HG03139 (cell line): ENCODE data around the gene RAB25.
A peak's percentile ranks its signal among the peaks of the same experiment; 100 is the strongest.
"Not testable (repeated sequence)": the region's sequence is repeated elsewhere in the genome, so short reads cannot be mapped to it uniquely, and the experiment has no call there.

Source experiments
- ATAC-seq: cut with Tn5 transposase; IDR thresholded peaks from one replicate; pipeline ENCODE4 v1.9.1; 2021; ENCODE audit not compliant: unreplicated experiment

RAB25 gene

GRCh38 chr1:156060937-156061636 lies at the start of gene RAB25:
RAB25 (plus strand) TSS chr1:156061160; CDS start chr1:156061401, 241 bp downstream.
- no peak for ATAC-seq

GRCh38 chr1:156012051-156012817 lies 48.7 kb upstream of the RAB25 start:
- ATAC-seq: peak; percentile 86

GRCh38 chr1:156014829-156015228 lies 46.1 kb upstream of the RAB25 start:
- ATAC-seq: no peak

- ATAC-seq: no peak
Observed at GRCh38 chr1:156019946-156020292, 41.0 kb upstream of the RAB25 start.

- peak; percentile 97 for ATAC-seq
Observed at GRCh38 chr1:156020293-156021092, 40.5 kb upstream of the RAB25 start, which contains the start of gene SSR2. SSR2 (minus strand) TSS chr1:156020951; CDS start chr1:156020167, 784 bp downstream.

GRCh38 chr1:156021093-156021428 lies 39.9 kb upstream of the RAB25 start:
- no peak for ATAC-seq

- no peak for ATAC-seq
Observed at GRCh38 chr1:156021954-156022353, 39.0 kb upstream of the RAB25 start.

GRCh38 chr1:156024801-156025200 lies 36.2 kb upstream of the RAB25 start:
- no peak for ATAC-seq

GRCh38 chr1:156025876-156026275 lies 35.1 kb upstream of the RAB25 start:
- no peak for ATAC-seq

- no peak for ATAC-seq
Observed at GRCh38 chr1:156026588-156026987, 34.4 kb upstream of the RAB25 start.

GRCh38 chr1:156033011-156033410 lies 27.9 kb upstream of the RAB25 start:
- no peak for ATAC-seq

- ATAC-seq: not testable (repeated sequence)
Observed at GRCh38 chr1:156034991-156035390, 26.0 kb upstream of the RAB25 start.

- no peak for ATAC-seq
Observed at GRCh38 chr1:156042828-156043227, 18.1 kb upstream of the RAB25 start.

- ATAC-seq: no peak
Observed at GRCh38 chr1:156045076-156045475, 15.9 kb upstream of the RAB25 start.

GRCh38 chr1:156048663-156049258 lies 12.2 kb upstream of the RAB25 start:
- ATAC-seq: no peak

- ATAC-seq: no peak
Observed at GRCh38 chr1:156050376-156050775, 10.6 kb upstream of the RAB25 start.

- no peak for ATAC-seq
Observed at GRCh38 chr1:156051011-156051725, 9.8 kb upstream of the RAB25 start.

- ATAC-seq: peak; percentile 4
Observed at GRCh38 chr1:156052862-156053767, 7.8 kb upstream of the RAB25 start.

GRCh38 chr1:156053768-156054499 lies 7.0 kb upstream of the RAB25 start, which contains the start of gene UBQLN4:
UBQLN4 (minus strand) TSS chr1:156053798; CDS start chr1:156053701, 97 bp downstream.
- ATAC-seq: peak; percentile 43
